HFFc6 (cell line): ENCODE measurements around the gene IL13RA2. TPM values are rescaled to one million over a fixed set of nuclear protein-coding genes. Genes with fewer than 3 reads are reported as not detected.

Source experiments
- DNase-seq: peaks from one replicate; pipeline ENCODE4 v3.0.0-alpha.2; 2018
- H3K27ac Mint-ChIP-seq: 2 replicates; pipeline ENCODE4 v1.8.0; 2020; ENCODE audit warnings: mild to moderate bottlenecking, mixed read lengths
- H3K27me3 Mint-ChIP-seq: 2 replicates; pipeline ENCODE4 v1.8.0; 2021; ENCODE audit warnings: mild to moderate bottlenecking, moderate library complexity, mixed read lengths; ENCODE audit not compliant: insufficient read depth
- H3K36me3 Mint-ChIP-seq: 2 replicates; pipeline ENCODE4 v1.8.0; 2021; ENCODE audit warnings: low read depth, mixed read lengths
- H3K4me1 Mint-ChIP-seq: 2 replicates; pipeline ENCODE4 v1.8.0; 2020; ENCODE audit warnings: low read depth, mixed read lengths
- H3K4me3 Mint-ChIP-seq: 2 replicates; pipeline ENCODE4 v1.8.0; 2020; ENCODE audit warnings: mild to moderate bottlenecking, moderate library complexity, mixed read lengths
- H3K9me3 Mint-ChIP-seq: 2 replicates; pipeline ENCODE4 v1.8.0; 2020; ENCODE audit warnings: mild to moderate bottlenecking, mixed read lengths
- total RNA-seq, 6 experiments: library from RNA; stranded (reverse); fragmentation: NEBNext Ultra II Directional; extraction: Animal tissue kit (Norgen Biotek cat#: 25700); gene quantifications; 2 replicates in 1 of 6; 3 replicates in 5 of 6; pipeline ENCODE4 v1.2.3, GENCODE V29; 2021
- TF ChIP-seq, protein P1 (sequence below): fragments of 200-600 bp; sonication (generic); IDR thresholded peaks from 2 replicates; pipeline ENCODE4 v1.5.0; 2021; ENCODE audit warnings: antibody characterized with exemption, mild to moderate bottlenecking

Gene IL13RA2
- total RNA-seq, 6 experiments from 2014 or later: 6.6 to 9.5 (median 7.3) TPM

- Mint-ChIP-seq H3K36me3 (peaks cover 7% of the 10 kb centered on the region; the same call in 1 of the 2 replicates), H3K4me3 (no peak overlapping the region), H3K9me3 (no peaks in the 10 kb centered on the region), H3K27me3 (no peaks in the 10 kb centered on the region), H3K4me1 (peaks cover 47% of the 10 kb centered on the region), H3K27ac (no peak overlapping the region)
- TF ChIP-seq, protein P1, sequence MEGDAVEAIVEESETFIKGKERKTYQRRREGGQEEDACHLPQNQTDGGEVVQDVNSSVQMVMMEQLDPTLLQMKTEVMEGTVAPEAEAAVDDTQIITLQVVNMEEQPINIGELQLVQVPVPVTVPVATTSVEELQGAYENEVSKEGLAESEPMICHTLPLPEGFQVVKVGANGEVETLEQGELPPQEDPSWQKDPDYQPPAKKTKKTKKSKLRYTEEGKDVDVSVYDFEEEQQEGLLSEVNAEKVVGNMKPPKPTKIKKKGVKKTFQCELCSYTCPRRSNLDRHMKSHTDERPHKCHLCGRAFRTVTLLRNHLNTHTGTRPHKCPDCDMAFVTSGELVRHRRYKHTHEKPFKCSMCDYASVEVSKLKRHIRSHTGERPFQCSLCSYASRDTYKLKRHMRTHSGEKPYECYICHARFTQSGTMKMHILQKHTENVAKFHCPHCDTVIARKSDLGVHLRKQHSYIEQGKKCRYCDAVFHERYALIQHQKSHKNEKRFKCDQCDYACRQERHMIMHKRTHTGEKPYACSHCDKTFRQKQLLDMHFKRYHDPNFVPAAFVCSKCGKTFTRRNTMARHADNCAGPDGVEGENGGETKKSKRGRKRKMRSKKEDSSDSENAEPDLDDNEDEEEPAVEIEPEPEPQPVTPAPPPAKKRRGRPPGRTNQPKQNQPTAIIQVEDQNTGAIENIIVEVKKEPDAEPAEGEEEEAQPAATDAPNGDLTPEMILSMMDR: no peak
- no peak for DNase-seq
Measured at GRCh38 chrX:115053223-115053622, 35.8 kb upstream of the IL13RA2 start.

- DNase-seq: peak; percentile 6
- TF ChIP-seq, protein P1: no peak
- peak overlapping the region; percentile 49; the same call in 1 of the 2 replicates for H3K4me3 Mint-ChIP-seq
- peaks cover 50% of the 10 kb centered on the region for H3K4me1 Mint-ChIP-seq
- peak overlapping the region; percentile 78 for H3K27ac Mint-ChIP-seq
- H3K9me3 Mint-ChIP-seq: no peaks in the 10 kb centered on the region
- no peaks in the 10 kb centered on the region for H3K27me3 Mint-ChIP-seq
- no peaks in the 10 kb centered on the region for H3K36me3 Mint-ChIP-seq
Measured at GRCh38 chrX:115047715-115048114, 30.3 kb upstream of the IL13RA2 start.

DNA sequence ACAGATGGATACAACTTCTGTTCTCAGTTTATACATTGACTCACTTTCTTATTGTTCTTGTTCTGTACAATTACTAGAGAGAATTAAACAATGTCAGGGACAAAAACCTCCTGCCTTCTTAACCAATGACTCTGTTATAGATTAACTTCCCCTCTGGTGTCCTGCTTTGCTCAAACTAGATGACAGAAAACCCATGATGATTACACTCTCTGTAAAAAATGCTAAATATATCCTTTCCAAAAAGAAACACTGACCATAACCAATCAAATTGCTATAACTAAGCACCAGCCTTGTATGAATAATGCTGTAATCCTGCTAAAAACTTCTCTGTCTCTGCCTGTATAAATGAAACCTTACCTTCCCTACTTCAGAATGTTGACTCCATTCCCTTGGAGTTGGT, 29.8 kb upstream of the IL13RA2 start:
- Mint-ChIP-seq H3K4me1 (peaks cover 55% of the 10 kb centered on the region), H3K9me3 (no peaks in the 10 kb centered on the region), H3K27me3 (no peaks in the 10 kb centered on the region), H3K4me3 (peak overlapping the region; percentile 49), H3K27ac (peak overlapping the region; percentile 78), H3K36me3 (no peaks in the 10 kb centered on the region)
- TF ChIP-seq, protein P1: no peak
- peak; percentile 17 for DNase-seq

- Mint-ChIP-seq H3K9me3 (no peaks in the 10 kb centered on the region), H3K36me3 (no peaks in the 10 kb centered on the region), H3K4me1 (peaks cover 38% of the 10 kb centered on the region), H3K4me3 (no peak overlapping the region), H3K27me3 (peaks cover 2% of the 10 kb centered on the region; the same call in 1 of the 2 replicates), H3K27ac (no peak overlapping the region)
- TF ChIP-seq, protein P1: no peak
- no peak for DNase-seq
Measured at GRCh38 chrX:115040417-115040816, 23.0 kb upstream of the IL13RA2 start.

GRCh38 chrX:115038406-115038805, 21.0 kb upstream of the IL13RA2 start:
- peaks cover 2% of the 10 kb centered on the region; the same call in 1 of the 2 replicates for H3K27me3 Mint-ChIP-seq
- peak overlapping the region; percentile 30; the same call in 1 of the 2 replicates for H3K27ac Mint-ChIP-seq
- H3K9me3 Mint-ChIP-seq: no peaks in the 10 kb centered on the region
- peak; percentile 6 for DNase-seq
- TF ChIP-seq, protein P1: no peak
- no peaks in the 10 kb centered on the region for H3K36me3 Mint-ChIP-seq
- peaks cover 30% of the 10 kb centered on the region for H3K4me1 Mint-ChIP-seq
- H3K4me3 Mint-ChIP-seq: no peak overlapping the region

DNA sequence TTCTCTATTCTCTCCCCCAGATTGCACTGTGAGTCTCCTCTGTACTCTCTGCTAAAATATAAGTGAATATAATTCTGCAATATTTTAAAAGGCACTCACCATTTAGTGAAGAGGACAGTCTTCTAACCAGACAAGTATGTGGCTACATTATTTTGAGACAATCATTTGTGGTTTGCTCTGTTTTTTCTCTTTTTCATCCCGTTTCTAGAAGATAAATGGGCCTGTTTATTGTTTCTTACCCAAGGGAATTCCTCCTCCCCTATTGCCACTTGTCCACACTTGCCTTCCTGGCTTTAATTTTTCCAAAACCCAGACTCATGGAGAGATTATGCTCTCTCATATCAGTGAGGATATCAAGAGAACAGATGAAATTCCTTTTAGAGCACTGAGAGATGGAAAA, 18.6 kb upstream of the IL13RA2 start:
- no peak overlapping the region for H3K4me3 Mint-ChIP-seq
- no peaks in the 10 kb centered on the region for H3K9me3 Mint-ChIP-seq
- no peaks in the 10 kb centered on the region for H3K36me3 Mint-ChIP-seq
- TF ChIP-seq, protein P1: no peak
- DNase-seq: no peak
- H3K4me1 Mint-ChIP-seq: peaks cover 21% of the 10 kb centered on the region
- peaks cover 2% of the 10 kb centered on the region; the same call in 1 of the 2 replicates for H3K27me3 Mint-ChIP-seq
- H3K27ac Mint-ChIP-seq: no peak overlapping the region
